B cell (primary cell): Measurements from ENCODE around the gene AATK. TPM values are rescaled to one million over a fixed set of nuclear protein-coding genes. Genes with fewer than 3 reads are reported as not detected.

Experiments
- ATAC-seq: fragments of 200-7000 bp; cut with Tn5 transposase; one replicate; pipeline ENCODE4 v1.10.0; 2021; ENCODE audit warnings: low read depth, mild to moderate bottlenecking, moderate number of reproducible peaks, moderate library complexity
- CTCF ChIA-PET: fragments of 350-600 bp; sonication (Branson Sonifier 250); formaldehyde crosslinking; loops from one replicate; lab custom pipeline; 2021; ENCODE audit warnings: antibody characterized with exemption, inconsistent platforms; lab: Charles Lee
- POLR2A ChIA-PET: fragments of 350-600 bp; sonication (Branson Sonifier 250); formaldehyde crosslinking; loops from one replicate; lab custom pipeline; 2021; ENCODE audit warnings: antibody characterized with exemption; lab: Charles Lee
- DNase-seq: peaks from one replicate; pipeline ENCODE4 v3.0.0; 2013
- H2AFZ ChIP-seq: 2 replicates; pipeline ENCODE4 v1.6.1; 2012; ENCODE audit warnings: mild to moderate bottlenecking, low read depth, low read length; ENCODE audit not compliant: insufficient read depth, poor library complexity, severe bottlenecking
- H3K27ac ChIP-seq, 2 donors: 1 replicate in 1 of 2; 2 replicates in 1 of 2; pipeline ENCODE4 v1.5.1; 2012 to 2013; ENCODE audit warnings: low read length in 2 of 2, mild to moderate bottlenecking in 2 of 2, moderate library complexity in 1 of 2
- H3K27me3 ChIP-seq, 4 experiments: fragments of 200-600 bp in 1 of 4; sonication (generic) in 1 of 4; replicated peaks in 1 of 4; 1 replicate in 2 of 4; 2 replicates in 2 of 4; pipeline versions ENCODE4 v1.6.1 to v1.7.0; 2013 to 2016; ENCODE audit warnings: low read length in 3 of 4, mild to moderate bottlenecking in 2 of 4, mixed read lengths in 1 of 4, moderate library complexity in 1 of 4; ENCODE audit not compliant: insufficient read depth in 4 of 4, control insufficient read depth in 3 of 4; ENCODE audit errors: control extremely low read depth in 1 of 4
- H3K36me3 ChIP-seq, 2 experiments: replicated peaks in 1 of 2; 1 replicate in 1 of 2; 2 replicates in 1 of 2; pipeline versions ENCODE4 v1.6.1 to v1.7.1; 2013; ENCODE audit warnings: low read length in 1 of 2; ENCODE audit not compliant: insufficient read depth in 2 of 2, control insufficient read depth in 1 of 2; ENCODE audit errors: control extremely low read depth in 1 of 2, extremely low read depth in 1 of 2
- H3K4me1 ChIP-seq, 2 donors: fragments of 200-600 bp in 1 of 2; sonication (generic) in 1 of 2; 1 replicate in 1 of 2; 2 replicates in 1 of 2; pipeline versions ENCODE4 v1.5.1 to v1.6.1; 2013 to 2017; ENCODE audit warnings: low read length in 2 of 2; ENCODE audit not compliant: control insufficient read depth in 2 of 2, insufficient read depth in 2 of 2
- H3K4me2 ChIP-seq: replicated peaks from 2 replicates; pipeline ENCODE3; 2012; ENCODE audit warnings: mild to moderate bottlenecking, low read depth, low read length; ENCODE audit not compliant: poor library complexity, severe bottlenecking
- H3K4me3 ChIP-seq, 5 experiments: fragments of 200-600 bp in 1 of 5; sonication (generic) in 1 of 5; 1 replicate in 3 of 5; 2 replicates in 2 of 5; pipeline versions ENCODE4 v1.5.1 to v1.7.0; 2011 to 2016; ENCODE audit warnings: low read length in 4 of 5, mild to moderate bottlenecking in 4 of 5, low read depth in 2 of 5, control low read depth in 1 of 5, moderate library complexity in 1 of 5; ENCODE audit not compliant: insufficient read depth in 1 of 5; ENCODE audit errors: control extremely low read depth in 1 of 5, extremely low read depth in 1 of 5
- H3K79me2 ChIP-seq: fragments of 200-600 bp; sonication (generic); one replicate; pipeline ENCODE4 v1.6.0; 2016; ENCODE audit warnings: low read length; ENCODE audit not compliant: control insufficient read depth, insufficient read depth
- H3K9ac ChIP-seq: fragments of 200-600 bp; sonication (generic); 2 replicates; pipeline ENCODE4 v1.6.1; 2017; ENCODE audit warnings: mild to moderate bottlenecking, low read length, moderate library complexity
- H3K9me3 ChIP-seq, 3 donors: one replicate each; pipeline versions ENCODE4 v1.6.1 to v1.7.1; 2013; ENCODE audit warnings: low read length in 2 of 3; ENCODE audit not compliant: control insufficient read depth in 2 of 3, insufficient read depth in 1 of 3; ENCODE audit errors: control extremely low read depth in 1 of 3
- H4K20me1 ChIP-seq: 2 replicates; pipeline ENCODE4 v1.6.0; 2012; ENCODE audit warnings: mild to moderate bottlenecking, low read length; ENCODE audit not compliant: insufficient read depth, control insufficient read depth, poor library complexity, severe bottlenecking
- H3K27ac Mint-ChIP-seq: one replicate; pipeline ENCODE4 v1.8.0; 2021; ENCODE audit warnings: mixed read lengths
- H3K27me3 Mint-ChIP-seq: one replicate; pipeline ENCODE4 v1.8.0; 2021; ENCODE audit warnings: mixed read lengths
- H3K4me1 Mint-ChIP-seq: one replicate; pipeline ENCODE4 v1.8.0; 2021; ENCODE audit warnings: mixed read lengths
- H3K4me3 Mint-ChIP-seq: one replicate; pipeline ENCODE4 v1.8.0; 2021; ENCODE audit warnings: mixed read lengths
- H3K9me3 Mint-ChIP-seq: one replicate; pipeline ENCODE4 v1.8.0; 2022; ENCODE audit warnings: mixed read lengths; ENCODE audit not compliant: insufficient read depth
- EZH2 ChIP-seq: IDR thresholded peaks from 2 replicates; pipeline ENCODE4 v1.6.1; 2012; ENCODE audit warnings: borderline replicate concordance, low read depth, mild to moderate bottlenecking, moderate library complexity, low read length; ENCODE audit not compliant: insufficient read depth, poor library complexity, severe bottlenecking
- WGBS: methylation state at CpG from one replicate; pipeline ENCODE4 v1.1.5; 2013; ENCODE audit warnings: missing lambda C conversion rate; ENCODE audit not compliant: insufficient coverage; 5-methylcytosine and 5-hydroxymethylcytosine counted together
- intact Hi-C: fragments of 100-400 bp; cut with micrococcal nuclease; formaldehyde crosslinking; loops from one replicate; pipeline ENCODE4 v1.10.0; 2022
- polyA plus RNA-seq: library from polyadenylated mRNA; depleted of rRNA; stranded (reverse); fragments of >200 nt; gene quantifications from 2 replicates; pipeline ENCODE4 v1.2.3, GENCODE V29; 2012
- total RNA-seq, 2 donors: library from RNA; stranded (reverse); fragments of 120-200 nt in 1 of 2; gene quantifications; 1 replicate in 1 of 2; 2 replicates in 1 of 2; pipeline versions ENCODE4 v1.2.3 to v1.2.4, GENCODE V29; 2013 to 2022
- TF ChIP-seq, protein P1 (sequence below): fragments of 200-600 bp; IDR thresholded peaks from one replicate; pipeline ENCODE4 v1.8.0; 2022; ENCODE audit warnings: antibody characterized with exemption, mild to moderate bottlenecking

AATK gene
- total and polyA plus RNA-seq, 2 donors (not counting 1 experiment from before 2014, with no cell fraction given), result 0.21 to 1.7 TPM

DNA sequence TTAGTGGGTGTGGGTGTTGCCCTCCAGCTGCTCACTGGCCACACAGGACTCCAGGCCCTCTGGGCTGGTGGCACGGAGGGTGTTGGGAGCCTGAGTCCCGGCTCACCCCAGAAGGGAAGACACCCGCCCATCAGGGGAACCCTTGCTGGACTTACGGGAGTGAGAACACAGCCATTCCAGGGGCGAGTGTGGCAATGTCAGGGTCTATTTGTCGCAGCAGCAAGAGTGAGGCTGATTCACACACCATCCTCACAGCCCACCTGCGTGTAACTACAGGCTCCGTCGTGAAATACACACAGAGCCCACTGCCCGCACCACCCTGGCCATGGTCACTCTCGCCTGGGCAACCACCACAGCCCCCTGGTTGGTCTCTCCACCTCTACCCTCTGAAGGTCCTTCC, 17.8 kb upstream of the AATK start:
- no peaks in the 10 kb centered on the region for H3K79me2 ChIP-seq
- Mint-ChIP-seq H3K4me1 (no peaks in the 10 kb centered on the region), H3K4me3 (no peak overlapping the region), H3K9me3 (no peaks in the 10 kb centered on the region), H3K27ac (no peak overlapping the region), H3K27me3 (peaks cover 6% of the 10 kb centered on the region)
- WGBS, result 92% methylated on average over 11 of the region's 11 CpGs
- ATAC-seq, result no peak
- no peak overlapping the region for H3K4me2 ChIP-seq
- H3K27me3 ChIP-seq, result peaks cover 0 to 7% (median 0%) of the 10 kb centered on the region in 4 experiments
- no peak overlapping the region for H3K4me3 ChIP-seq
- H2AFZ ChIP-seq, result no peak overlapping the region
- no peak for DNase-seq
- no peaks in the 10 kb centered on the region for H3K36me3 ChIP-seq
- H3K9me3 ChIP-seq, result peaks cover 0 to 2% (median 0%) of the 10 kb centered on the region in 3 donors
- H4K20me1 ChIP-seq, result no peaks in the 10 kb centered on the region
- H3K9ac ChIP-seq, result no peak overlapping the region
- no peak overlapping the region for H3K27ac ChIP-seq
- TF ChIP-seq, protein P1, sequence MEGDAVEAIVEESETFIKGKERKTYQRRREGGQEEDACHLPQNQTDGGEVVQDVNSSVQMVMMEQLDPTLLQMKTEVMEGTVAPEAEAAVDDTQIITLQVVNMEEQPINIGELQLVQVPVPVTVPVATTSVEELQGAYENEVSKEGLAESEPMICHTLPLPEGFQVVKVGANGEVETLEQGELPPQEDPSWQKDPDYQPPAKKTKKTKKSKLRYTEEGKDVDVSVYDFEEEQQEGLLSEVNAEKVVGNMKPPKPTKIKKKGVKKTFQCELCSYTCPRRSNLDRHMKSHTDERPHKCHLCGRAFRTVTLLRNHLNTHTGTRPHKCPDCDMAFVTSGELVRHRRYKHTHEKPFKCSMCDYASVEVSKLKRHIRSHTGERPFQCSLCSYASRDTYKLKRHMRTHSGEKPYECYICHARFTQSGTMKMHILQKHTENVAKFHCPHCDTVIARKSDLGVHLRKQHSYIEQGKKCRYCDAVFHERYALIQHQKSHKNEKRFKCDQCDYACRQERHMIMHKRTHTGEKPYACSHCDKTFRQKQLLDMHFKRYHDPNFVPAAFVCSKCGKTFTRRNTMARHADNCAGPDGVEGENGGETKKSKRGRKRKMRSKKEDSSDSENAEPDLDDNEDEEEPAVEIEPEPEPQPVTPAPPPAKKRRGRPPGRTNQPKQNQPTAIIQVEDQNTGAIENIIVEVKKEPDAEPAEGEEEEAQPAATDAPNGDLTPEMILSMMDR, result no peak
- TF ChIP-seq EZH2, result no peak
- intact Hi-C loops, result no loop called here
- ChIA-PET POLR2A (no interaction called here), CTCF (no interaction called here)
- no peaks in the 10 kb centered on the region for H3K4me1 ChIP-seq

- H3K4me1 Mint-ChIP-seq, result no peaks in the 10 kb centered on the region
- H3K27ac Mint-ChIP-seq, result no peak overlapping the region
- Histone ChIP-seq H3K79me2 (no peaks in the 10 kb centered on the region), H4K20me1 (no peaks in the 10 kb centered on the region), H3K36me3 (no peaks in the 10 kb centered on the region), H3K9ac (no peak overlapping the region), H3K4me3 (no peak overlapping the region), H2AFZ (no peak overlapping the region), H3K4me1 (no peaks in the 10 kb centered on the region), H3K4me2 (no peak overlapping the region), H3K27me3 (peaks cover 0 to 7% (median 0%) of the 10 kb centered on the region in 4 experiments), H3K27ac (no peak overlapping the region), H3K9me3 (peaks cover 0 to 2% (median 0%) of the 10 kb centered on the region in 3 donors)
- 89% methylated on average over 9 of the region's 10 CpGs for WGBS
- no peak for ATAC-seq
- ChIA-PET POLR2A (no interaction called here), CTCF (no interaction called here)
- no peaks in the 10 kb centered on the region for H3K9me3 Mint-ChIP-seq
- TF ChIP-seq, protein P1, result no peak
- TF ChIP-seq EZH2, result no peak
- H3K27me3 Mint-ChIP-seq, result peaks cover 6% of the 10 kb centered on the region
- no peak overlapping the region for H3K4me3 Mint-ChIP-seq
- no peak for DNase-seq
- intact Hi-C loops, result no loop called here
These were observed 17.3 kb upstream of the AATK start for GRCh38 chr17:81183316-81183715.
